ENCODE data around the gene MYO3B. TPM values are rescaled to one million over a fixed set of nuclear protein-coding genes. Genes with fewer than 3 reads are reported as not detected.

The MYO3B gene
- total RNA-seq, 1 experiment from 2014 or later = 0.63 TPM

GRCh38 chr2:170207901-170208300 is 30.0 kb downstream of the MYO3B start:
- H4K91ac ChIP-seq (ENCODE audit: insufficient read length, low read depth, low read length) = no peak overlapping the region
- H3K36me3 Mint-ChIP-seq (ENCODE audit: insufficient read depth in 1 of 3, low read depth in 3 of 3) = peaks cover 16 to 35% (median 23%) of the 10 kb centered on the region in 3 experiments

More at GRCh38 chr2:170207901-170208300, 30.0 kb downstream of the MYO3B start:
- Histone ChIP-seq H4K20me1 (ENCODE audit: control insufficient read depth, insufficient read depth, insufficient read length) (no peaks in the 10 kb centered on the region), H3K27me3 (ENCODE audit: insufficient read depth, low read length) (no peaks in the 10 kb centered on the region), H2AFZ (ENCODE audit: low read length) (no peak overlapping the region), H4K8ac (replicated peaks; ENCODE audit: insufficient read length, low read depth, low read length) (no peak overlapping the region), H3K9me3 (ENCODE audit: control insufficient read depth, low read depth, low read length) (no peaks in the 10 kb centered on the region), H3K23ac (ENCODE audit: insufficient read length, low read depth, low read length) (no peak overlapping the region), H4K5ac (ENCODE audit: insufficient read length, low read depth, low read length) (no peak overlapping the region), H2BK12ac (ENCODE audit: insufficient read length, low read depth, low read length) (no peak overlapping the region), H3T11ph (ENCODE audit: low read length) (no peak overlapping the region), H3K79me1 (ENCODE audit: insufficient read depth, low read depth, low read length, poor library complexity, severe bottlenecking) (no peaks in the 10 kb centered on the region), H2BK15ac (ENCODE audit: low read depth, low read length) (no peak overlapping the region), H3K4me1 (ENCODE audit: insufficient read depth, low read length) (peaks cover under 1% of the 10 kb centered on the region; the same call in 1 of the 2 replicates), H3K56ac (ENCODE audit: insufficient read length, low read depth, low read length) (no peak overlapping the region), H3K9ac (ENCODE audit: extremely low read depth, insufficient read length, low read length) (no peak overlapping the region), H3K79me2 (ENCODE audit: insufficient read depth, low read length) (no peaks in the 10 kb centered on the region), H2BK20ac (ENCODE audit: low read depth, low read length, poor library complexity, severe bottlenecking) (no peak overlapping the region), H2BK5ac (ENCODE audit: insufficient read length, low read length) (no peak overlapping the region), H3K14ac (ENCODE audit: insufficient read depth, low read length) (no peak overlapping the region), H3K4ac (ENCODE audit: low read depth, low read length) (no peak overlapping the region), H3K23me2 (ENCODE audit: insufficient read length, low read depth, low read length, poor library complexity, severe bottlenecking) (no peaks in the 10 kb centered on the region), H3K18ac (ENCODE audit: insufficient read length, low read depth, low read length) (no peak overlapping the region), H3K4me2 (ENCODE audit: insufficient read depth, insufficient read length, low read length) (no peak overlapping the region), H3K27ac (ENCODE audit: insufficient read length, low read depth, low read length) (no peak overlapping the region), H2BK120ac (ENCODE audit: low read depth, low read length, poor library complexity, severe bottlenecking) (no peak overlapping the region), H2AK5ac (ENCODE audit: insufficient read length, low read length) (no peak overlapping the region)
- no peaks in the 10 kb centered on the region for H3K27me3 Mint-ChIP-seq (ENCODE audit: low read depth)
- H3K27ac Mint-ChIP-seq = no peak overlapping the region
- no peak for DNase-seq
- peaks cover 18 to 19% of the 10 kb centered on the region in 2 experiments for H3K9me3 Mint-ChIP-seq
- WGBS (ENCODE audit: extremely low coverage, insufficient read length, low lambda C conversion rate) = no CpG with 5 or more reads among the region's 4 CpGs
- TF ChIP-seq CTCF (conservative IDR thresholded peaks at IDR 0.05) = no peak
- H3K4me1 Mint-ChIP-seq = peaks cover 13 to 18% of the 10 kb centered on the region in 2 experiments
- H3K4me3 Mint-ChIP-seq = no peak overlapping the region

Measured in H9 (cell line).